Measurements from ENCODE around the gene MVP.

DNA sequence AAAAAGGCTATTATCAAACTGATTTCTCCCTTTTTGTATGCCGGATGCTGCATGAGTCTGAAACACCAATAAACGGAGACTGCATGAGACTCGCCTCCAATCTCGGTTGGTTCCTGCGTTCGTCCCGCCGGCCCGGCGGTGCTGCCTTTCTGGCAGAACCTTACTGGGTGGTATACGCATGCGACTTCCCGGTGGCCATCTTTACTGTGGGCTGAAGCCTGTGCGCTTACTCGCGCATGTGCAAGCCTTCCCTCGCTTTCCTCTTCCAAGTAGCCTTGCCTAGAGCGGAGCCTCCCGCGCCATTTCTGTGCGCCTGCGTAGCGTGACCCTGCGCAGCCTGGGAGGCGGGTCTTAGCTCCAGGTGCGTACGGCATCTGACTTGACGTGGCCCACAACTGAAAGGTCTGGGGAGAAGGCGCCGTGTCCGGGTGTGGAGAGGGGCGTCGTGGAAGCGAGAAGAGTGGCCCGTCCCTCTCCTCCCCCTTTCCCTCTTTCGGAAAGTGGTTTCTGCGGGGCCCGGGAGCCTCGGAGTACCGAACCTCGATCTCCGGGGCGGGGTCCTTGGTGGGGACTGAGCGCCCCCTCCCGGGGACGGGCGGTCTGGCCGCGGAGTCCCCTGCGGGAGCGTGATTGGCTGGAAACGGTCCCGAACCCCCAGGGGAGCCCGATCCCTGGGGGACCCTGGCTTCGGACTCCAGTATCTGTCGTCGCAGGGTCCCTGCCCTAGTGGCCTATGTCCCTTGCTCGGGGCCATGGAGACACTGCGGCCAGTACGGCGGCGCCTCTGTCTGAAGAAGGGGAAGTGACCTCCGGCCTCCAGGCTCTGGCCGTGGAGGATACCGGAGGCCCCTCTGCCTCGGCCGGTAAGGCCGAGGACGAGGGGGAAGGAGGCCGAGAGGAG, 4.2 kb upstream of the MVP start, which contains the start of gene PAGR1:
- TF ChIP-seq POLR2A (IDR thresholded peaks at IDR 0.05; ENCODE audit: low read depth, low read length) (peak; percentile 86), SPI1 (IDR thresholded peaks at IDR 0.05; ENCODE audit: low read depth, low read length) (peak; percentile 66), POLR2AphosphoS5 (IDR thresholded peaks at IDR 0.05; ENCODE audit: low read depth, low read length) (peak; percentile 85), TAF1 (IDR thresholded peaks at IDR 0.05; ENCODE audit: low read depth, low read length) (peak; percentile 87), PAX5 (IDR thresholded peaks at IDR 0.05; ENCODE audit: insufficient read depth, low read length, severe bottlenecking) (no peak), POU2F2 (IDR thresholded peaks at IDR 0.05; ENCODE audit: low read depth, low read length) (no peak; the same call in 1 of the 2 replicates)

Data from GM12891 (cell line).